Measurements from ENCODE around the gene SMCO2.

SMCO2 gene

GRCh38 chr12:27455589-27455988 is 9.1 kb downstream of the SMCO2 start:
- no peak for DNase-seq

- DNase-seq = no peak
Observed at GRCh38 chr12:27456618-27457017, 10.1 kb downstream of the SMCO2 start.

- DNase-seq = no peak
Observed at GRCh38 chr12:27460471-27460978, 14.0 kb downstream of the SMCO2 start.

- no peak for DNase-seq
Observed at GRCh38 chr12:27462151-27462694, 15.7 kb downstream of the SMCO2 start.

- no peak for DNase-seq
Observed at GRCh38 chr12:27462851-27463250, 16.3 kb downstream of the SMCO2 start.

GRCh38 chr12:27463511-27464219 is 17.1 kb downstream of the SMCO2 start:
- no peak for DNase-seq

- no peak for DNase-seq
Observed at GRCh38 chr12:27464220-27464554, 17.7 kb downstream of the SMCO2 start.

GRCh38 chr12:27467641-27468040 is 21.1 kb downstream of the SMCO2 start:
- no peak for DNase-seq

- DNase-seq = no peak
Observed at GRCh38 chr12:27468241-27468640, 21.7 kb downstream of the SMCO2 start.

- no peak for DNase-seq
Observed at GRCh38 chr12:27469176-27469736, 22.7 kb downstream of the SMCO2 start.

- DNase-seq = no peak
Observed at GRCh38 chr12:27472604-27473003, 26.1 kb downstream of the SMCO2 start.

GRCh38 chr12:27474344-27474743 is 27.8 kb downstream of the SMCO2 start:
- no peak for DNase-seq

GRCh38 chr12:27477049-27477448 is 30.5 kb downstream of the SMCO2 start:
- no peak for DNase-seq

GRCh38 chr12:27478949-27479348 is 32.4 kb downstream of the SMCO2 start:
- no peak for DNase-seq

GRCh38 chr12:27480016-27480415 is 33.5 kb downstream of the SMCO2 start:
- no peak for DNase-seq

- DNase-seq = no peak
Observed at GRCh38 chr12:27486961-27487360, 40.4 kb downstream of the SMCO2 start.

GRCh38 chr12:27488479-27488878 is 41.9 kb downstream of the SMCO2 start:
- no peak for DNase-seq

GRCh38 chr12:27491226-27491625 is 44.7 kb downstream of the SMCO2 start:
- DNase-seq = no peak

- DNase-seq = no peak
Observed at GRCh38 chr12:27493260-27493940, 46.9 kb downstream of the SMCO2 start.

- DNase-seq = no peak
Observed at GRCh38 chr12:27497446-27497845, 50.9 kb downstream of the SMCO2 start.

- no peak for DNase-seq
Observed at GRCh38 chr12:27498149-27498548, 51.6 kb downstream of the SMCO2 start.

GRCh38 chr12:27498761-27499160 is 52.2 kb downstream of the SMCO2 start:
- DNase-seq = no peak

- no peak for DNase-seq
Observed at GRCh38 chr12:27499377-27499776, 52.8 kb downstream of the SMCO2 start.

- DNase-seq = no peak
Observed at GRCh38 chr12:27500546-27500945, 54.0 kb downstream of the SMCO2 start.
